Right atrium auricular region (tissue), 2 donors: Measurements from ENCODE around the gene NR2F1. TPM values are rescaled to one million over a fixed set of nuclear protein-coding genes. Genes with fewer than 3 reads are reported as not detected.
A peak's percentile ranks its signal among the peaks of the same experiment; 100 is the strongest.

ENCODE experiments used
- DNase-seq: peaks from one replicate; pipeline ENCODE4 v3.0.0-alpha.2; 2019; ENCODE audit warnings: low spot score
- H3K27ac ChIP-seq, 2 donors: fragments of 200-600 bp; sonication (generic); 1 replicate in 1 of 2; 2 replicates in 1 of 2; pipeline ENCODE4 v1.5.1; 2016 to 2019
- H3K27me3 ChIP-seq, 2 donors: fragments of 200-600 bp; sonication (generic); one replicate each; pipeline versions ENCODE4 v1.5.1 to v1.6.0; 2017 to 2019
- H3K36me3 ChIP-seq: fragments of 200-600 bp; sonication (generic); one replicate; pipeline ENCODE4 v1.5.1; 2016
- H3K4me1 ChIP-seq, 2 donors: fragments of 200-600 bp; sonication (generic); one replicate each; pipeline versions ENCODE4 v1.5.1 to v1.6.0; 2017 to 2019
- H3K4me3 ChIP-seq, 2 donors: fragments of 200-600 bp; sonication (generic); 1 replicate in 1 of 2; 2 replicates in 1 of 2; pipeline ENCODE4 v1.5.1; 2017 to 2019; ENCODE audit warnings: mild to moderate bottlenecking in 1 of 2, moderate library complexity in 1 of 2
- H3K9me3 ChIP-seq, 2 donors: fragments of 200-600 bp; sonication (generic); one replicate each; pipeline ENCODE4 v1.5.1; 2019
- total RNA-seq, 2 donors: library from RNA; depleted of rRNA; stranded (reverse); fragments of >200 nt; gene quantifications; one replicate each; pipeline ENCODE4 v1.1.0, GENCODE V29; 2016
- TF ChIP-seq, protein P1 (sequence below), 2 donors: fragments of 200-600 bp; sonication (generic); IDR thresholded peaks; one replicate each; pipeline ENCODE4 v1.5.1; 2019; ENCODE audit warnings: antibody characterized with exemption in 2 of 2

Gene NR2F1
- total RNA-seq, 2 donors from 2014 or later = 35.3 to 37.6 TPM

DNA sequence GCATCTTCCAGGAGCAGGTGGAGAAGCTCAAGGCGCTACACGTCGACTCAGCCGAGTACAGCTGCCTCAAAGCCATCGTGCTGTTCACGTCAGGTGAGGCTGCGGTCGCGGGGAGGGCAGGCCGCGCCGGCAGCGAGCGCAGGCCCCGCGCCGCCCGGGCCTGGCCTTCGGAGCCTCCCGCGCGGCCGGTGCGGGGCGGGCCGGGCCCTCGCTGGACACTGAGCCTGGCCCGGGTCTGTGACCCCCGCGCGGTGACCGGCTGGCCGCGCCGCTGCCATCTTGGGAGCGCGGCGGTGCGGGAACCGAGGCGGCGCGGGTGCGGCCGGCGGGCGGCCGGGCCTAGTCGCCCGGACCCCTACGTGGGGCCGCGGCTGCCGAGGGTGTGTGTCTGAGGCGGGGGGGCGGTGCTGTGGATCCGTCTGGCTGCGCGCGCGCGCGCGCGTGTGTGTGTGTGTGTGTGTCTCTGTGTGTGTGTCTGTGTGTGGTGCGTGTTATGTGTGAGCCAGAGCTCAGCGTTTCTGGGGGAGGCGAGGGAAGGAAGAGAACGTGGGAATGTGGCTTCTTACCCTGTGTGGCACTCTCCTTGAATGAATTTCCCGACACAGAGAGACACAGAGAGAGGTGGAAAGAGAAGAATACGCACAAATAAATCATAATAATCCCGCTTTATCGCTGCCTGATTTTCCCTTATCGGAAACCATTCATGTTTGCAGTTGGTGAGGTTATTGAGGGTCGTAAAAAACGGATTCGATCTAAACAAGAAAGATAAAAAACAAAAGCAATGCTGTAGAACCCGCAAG lies 5.5 kb downstream of the NR2F1 start:
- Histone ChIP-seq H3K27ac (peak overlapping the region; percentile 66 to 74), H3K9me3 (no peaks in the 10 kb centered on the region), H3K4me3 (peak overlapping the region; percentile 35 to 72), H3K4me1 (peaks cover 0 to 45% of the 10 kb centered on the region in 2 donors), H3K36me3 (peaks cover 7% of the 10 kb centered on the region), H3K27me3 (no peaks in the 10 kb centered on the region)
- TF ChIP-seq, protein P1, sequence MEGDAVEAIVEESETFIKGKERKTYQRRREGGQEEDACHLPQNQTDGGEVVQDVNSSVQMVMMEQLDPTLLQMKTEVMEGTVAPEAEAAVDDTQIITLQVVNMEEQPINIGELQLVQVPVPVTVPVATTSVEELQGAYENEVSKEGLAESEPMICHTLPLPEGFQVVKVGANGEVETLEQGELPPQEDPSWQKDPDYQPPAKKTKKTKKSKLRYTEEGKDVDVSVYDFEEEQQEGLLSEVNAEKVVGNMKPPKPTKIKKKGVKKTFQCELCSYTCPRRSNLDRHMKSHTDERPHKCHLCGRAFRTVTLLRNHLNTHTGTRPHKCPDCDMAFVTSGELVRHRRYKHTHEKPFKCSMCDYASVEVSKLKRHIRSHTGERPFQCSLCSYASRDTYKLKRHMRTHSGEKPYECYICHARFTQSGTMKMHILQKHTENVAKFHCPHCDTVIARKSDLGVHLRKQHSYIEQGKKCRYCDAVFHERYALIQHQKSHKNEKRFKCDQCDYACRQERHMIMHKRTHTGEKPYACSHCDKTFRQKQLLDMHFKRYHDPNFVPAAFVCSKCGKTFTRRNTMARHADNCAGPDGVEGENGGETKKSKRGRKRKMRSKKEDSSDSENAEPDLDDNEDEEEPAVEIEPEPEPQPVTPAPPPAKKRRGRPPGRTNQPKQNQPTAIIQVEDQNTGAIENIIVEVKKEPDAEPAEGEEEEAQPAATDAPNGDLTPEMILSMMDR (IDR thresholded peaks at IDR 0.05) = no peak
- DNase-seq = no peak

DNA sequence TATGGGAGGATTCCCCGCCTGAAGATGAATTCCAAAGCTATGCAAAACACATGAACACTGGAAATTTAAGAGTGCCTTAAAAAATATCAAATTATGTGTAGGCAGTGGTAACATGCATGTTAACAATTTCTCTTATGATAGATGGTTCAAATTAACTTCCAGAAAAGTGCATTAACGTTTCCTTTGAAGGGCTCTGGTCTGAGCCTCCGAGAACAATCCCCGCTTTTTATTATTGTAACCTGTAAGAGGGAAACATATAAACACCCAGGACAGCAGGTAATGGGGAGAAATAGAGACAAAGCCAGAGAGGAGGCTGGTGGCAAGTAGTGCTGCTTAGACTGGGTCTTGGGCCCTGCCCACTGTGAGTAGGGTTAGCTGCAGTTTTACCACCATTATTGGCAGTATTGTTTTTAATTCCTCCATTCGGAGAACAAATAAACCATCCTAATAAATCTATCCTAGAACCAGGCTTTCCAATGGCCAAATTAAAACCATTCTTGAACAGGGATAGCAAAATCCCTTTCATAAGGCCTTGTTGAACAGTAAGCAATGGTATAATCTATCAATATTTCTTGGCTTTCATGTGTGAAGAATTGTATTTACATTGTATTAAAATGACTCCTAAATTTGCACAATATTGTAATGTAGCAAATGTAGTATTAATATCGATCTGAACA lies 6.3 kb downstream of the NR2F1 start:
- no peak for DNase-seq
- H3K9me3 ChIP-seq = no peaks in the 10 kb centered on the region
- no peaks in the 10 kb centered on the region for H3K27me3 ChIP-seq
- peak overlapping the region; percentile 48 to 60 for H3K27ac ChIP-seq
- H3K4me3 ChIP-seq = peak overlapping the region; percentile 35 to 72
- peaks cover 7% of the 10 kb centered on the region for H3K36me3 ChIP-seq
- TF ChIP-seq, protein P1 (IDR thresholded peaks at IDR 0.05) = no peak
- H3K4me1 ChIP-seq = peaks cover 0 to 47% of the 10 kb centered on the region in 2 donors

DNA sequence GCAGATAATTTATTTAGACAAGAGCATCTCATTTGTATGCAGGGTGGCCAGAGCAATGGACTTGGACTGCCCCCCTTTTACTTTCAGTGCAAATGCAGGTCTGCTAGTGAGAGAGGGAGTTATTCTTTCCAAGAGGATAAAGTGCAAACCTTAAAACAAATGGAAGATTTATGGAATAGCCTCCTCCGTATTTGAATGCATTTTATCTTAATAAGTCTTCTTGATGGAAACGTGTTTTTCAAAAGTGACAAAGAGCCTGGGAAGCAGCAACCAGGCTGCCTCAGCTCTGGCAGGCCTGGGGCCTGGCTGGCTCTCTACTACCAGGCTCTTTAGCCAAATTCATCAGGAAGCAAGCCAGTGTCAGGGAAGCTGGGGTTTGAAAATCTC lies 6.8 kb downstream of the NR2F1 start:
- Histone ChIP-seq H3K36me3 (peaks cover 7% of the 10 kb centered on the region), H3K9me3 (no peaks in the 10 kb centered on the region), H3K27ac (peak overlapping the region in 1 of 2 donors; percentile 60), H3K4me3 (no peak overlapping the region), H3K4me1 (peaks cover 0 to 47% of the 10 kb centered on the region in 2 donors), H3K27me3 (peaks cover 0 to 2% of the 10 kb centered on the region in 2 donors)
- TF ChIP-seq, protein P1 (IDR thresholded peaks at IDR 0.05) = no peak
- DNase-seq = no peak

DNA sequence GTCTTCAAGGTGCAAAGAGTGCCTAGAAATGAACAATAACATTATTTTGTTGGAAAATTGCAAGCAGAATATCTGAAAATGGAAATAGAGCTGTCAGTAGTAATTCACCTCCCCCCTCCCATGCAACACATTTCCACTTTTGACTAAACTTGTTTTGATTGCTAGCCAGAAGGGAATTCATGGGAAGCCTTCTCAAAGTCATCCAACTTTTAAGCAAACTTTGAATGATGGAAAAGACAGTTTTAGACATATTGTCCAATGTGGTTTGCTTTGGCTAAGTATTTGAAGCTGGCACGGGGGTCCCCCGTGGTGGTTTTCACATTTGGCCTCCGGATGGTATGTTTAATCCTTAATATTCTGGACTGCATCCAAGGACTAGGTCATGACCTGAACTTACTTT lies 7.5 kb downstream of the NR2F1 start:
- H3K9me3 ChIP-seq = no peaks in the 10 kb centered on the region
- H3K27me3 ChIP-seq = peaks cover 0 to 4% of the 10 kb centered on the region in 2 donors
- no peak overlapping the region for H3K27ac ChIP-seq
- peaks cover 7% of the 10 kb centered on the region for H3K36me3 ChIP-seq
- no peak overlapping the region for H3K4me3 ChIP-seq
- DNase-seq = no peak
- peaks cover 0 to 47% of the 10 kb centered on the region in 2 donors for H3K4me1 ChIP-seq
- TF ChIP-seq, protein P1 (IDR thresholded peaks at IDR 0.05) = no peak

DNA sequence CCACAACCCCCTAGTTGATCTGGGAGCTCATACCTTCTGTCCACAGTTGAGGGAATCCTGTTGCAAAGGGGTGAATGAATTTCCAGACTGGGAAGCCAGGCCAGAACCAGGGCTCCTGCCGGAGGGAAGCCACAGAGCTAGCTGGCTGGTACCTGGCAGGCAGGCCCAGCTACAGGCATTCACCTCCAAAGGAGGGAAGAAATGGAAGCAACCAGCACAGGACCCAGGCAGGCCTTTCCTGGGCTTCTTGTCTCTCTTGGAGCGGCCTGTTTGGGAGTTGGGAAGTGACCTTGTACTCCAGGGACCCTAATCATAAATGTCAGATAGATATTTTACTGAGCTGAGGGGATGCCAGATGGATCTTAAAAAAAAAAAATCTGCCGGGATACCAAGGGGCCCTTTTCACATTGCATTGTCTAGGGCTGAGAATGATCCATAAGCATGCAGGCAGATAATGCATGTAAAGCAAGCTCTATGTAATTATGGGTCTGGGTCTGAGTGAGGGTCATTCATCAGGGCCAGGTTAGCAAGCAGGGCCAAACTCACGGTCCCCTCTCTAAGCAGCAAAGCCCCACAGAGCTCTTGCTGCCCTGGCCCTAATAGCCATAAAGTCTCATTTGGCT lies 8.4 kb downstream of the NR2F1 start:
- H3K4me1 ChIP-seq = peaks cover 0 to 49% of the 10 kb centered on the region in 2 donors
- H3K36me3 ChIP-seq = peaks cover 7% of the 10 kb centered on the region
- TF ChIP-seq, protein P1 (IDR thresholded peaks at IDR 0.05) = no peak
- no peaks in the 10 kb centered on the region for H3K9me3 ChIP-seq
- H3K27ac ChIP-seq = peak overlapping the region; percentile 7 to 20
- DNase-seq = no peak
- H3K27me3 ChIP-seq = peaks cover 0 to 4% of the 10 kb centered on the region in 2 donors
- H3K4me3 ChIP-seq = no peak overlapping the region
